ENCODE data around the gene NCK1.

NCK1 gene

DNA sequence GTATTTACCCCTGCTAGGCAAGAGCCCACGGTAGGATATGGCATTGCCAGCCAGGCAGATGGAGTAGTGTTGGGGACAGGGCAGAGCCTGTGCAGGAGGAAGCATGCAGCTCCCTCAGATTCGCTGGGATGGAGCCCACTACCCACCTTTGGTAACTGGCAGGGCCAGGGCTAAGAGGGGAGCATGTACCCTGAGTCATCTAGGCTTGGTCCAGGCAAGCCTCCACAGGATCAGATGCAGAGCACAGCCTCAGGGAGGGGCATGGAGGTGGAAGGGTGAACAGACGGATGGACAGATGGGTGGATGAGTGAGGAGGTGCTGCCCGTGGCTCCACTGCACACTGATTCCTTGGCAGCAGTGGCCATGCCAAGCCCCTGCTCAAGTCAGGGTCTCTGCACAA, 128.8 kb downstream of the NCK1 start:
- TF ChIP-seq, protein P1, sequence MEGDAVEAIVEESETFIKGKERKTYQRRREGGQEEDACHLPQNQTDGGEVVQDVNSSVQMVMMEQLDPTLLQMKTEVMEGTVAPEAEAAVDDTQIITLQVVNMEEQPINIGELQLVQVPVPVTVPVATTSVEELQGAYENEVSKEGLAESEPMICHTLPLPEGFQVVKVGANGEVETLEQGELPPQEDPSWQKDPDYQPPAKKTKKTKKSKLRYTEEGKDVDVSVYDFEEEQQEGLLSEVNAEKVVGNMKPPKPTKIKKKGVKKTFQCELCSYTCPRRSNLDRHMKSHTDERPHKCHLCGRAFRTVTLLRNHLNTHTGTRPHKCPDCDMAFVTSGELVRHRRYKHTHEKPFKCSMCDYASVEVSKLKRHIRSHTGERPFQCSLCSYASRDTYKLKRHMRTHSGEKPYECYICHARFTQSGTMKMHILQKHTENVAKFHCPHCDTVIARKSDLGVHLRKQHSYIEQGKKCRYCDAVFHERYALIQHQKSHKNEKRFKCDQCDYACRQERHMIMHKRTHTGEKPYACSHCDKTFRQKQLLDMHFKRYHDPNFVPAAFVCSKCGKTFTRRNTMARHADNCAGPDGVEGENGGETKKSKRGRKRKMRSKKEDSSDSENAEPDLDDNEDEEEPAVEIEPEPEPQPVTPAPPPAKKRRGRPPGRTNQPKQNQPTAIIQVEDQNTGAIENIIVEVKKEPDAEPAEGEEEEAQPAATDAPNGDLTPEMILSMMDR (IDR thresholded peaks at IDR 0.05; ENCODE audit: extremely low read depth, missing control alignments), result no peak

DNA sequence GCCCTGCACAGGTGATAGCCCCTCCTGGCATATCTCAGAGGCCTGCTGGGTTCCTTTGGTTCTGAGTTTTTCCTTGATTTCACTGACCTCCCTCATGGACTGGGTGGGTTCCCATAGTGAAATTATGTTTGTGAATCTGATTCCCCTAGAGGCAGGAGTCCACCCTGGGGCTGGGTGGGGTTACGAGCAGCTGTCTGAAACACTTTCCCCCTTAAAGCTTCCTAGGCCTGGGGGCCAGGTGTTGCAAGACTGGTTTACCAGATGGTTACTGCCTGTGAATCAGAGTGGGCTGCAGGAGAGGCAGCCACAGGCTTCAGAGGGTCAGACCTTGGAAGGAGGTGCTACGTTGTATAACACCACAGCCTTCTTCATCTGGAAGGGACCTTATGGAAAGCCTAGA, 130.1 kb downstream of the NCK1 start:
- no peak for DNase-seq (ENCODE audit: low spot score)
- TF ChIP-seq, protein P1 (IDR thresholded peaks at IDR 0.05; ENCODE audit: extremely low read depth, missing control alignments), result no peak

More for the DNA sequence above, 128.8 kb downstream of the NCK1 start:
- DNase-seq (ENCODE audit: low spot score), result no peak

DNA sequence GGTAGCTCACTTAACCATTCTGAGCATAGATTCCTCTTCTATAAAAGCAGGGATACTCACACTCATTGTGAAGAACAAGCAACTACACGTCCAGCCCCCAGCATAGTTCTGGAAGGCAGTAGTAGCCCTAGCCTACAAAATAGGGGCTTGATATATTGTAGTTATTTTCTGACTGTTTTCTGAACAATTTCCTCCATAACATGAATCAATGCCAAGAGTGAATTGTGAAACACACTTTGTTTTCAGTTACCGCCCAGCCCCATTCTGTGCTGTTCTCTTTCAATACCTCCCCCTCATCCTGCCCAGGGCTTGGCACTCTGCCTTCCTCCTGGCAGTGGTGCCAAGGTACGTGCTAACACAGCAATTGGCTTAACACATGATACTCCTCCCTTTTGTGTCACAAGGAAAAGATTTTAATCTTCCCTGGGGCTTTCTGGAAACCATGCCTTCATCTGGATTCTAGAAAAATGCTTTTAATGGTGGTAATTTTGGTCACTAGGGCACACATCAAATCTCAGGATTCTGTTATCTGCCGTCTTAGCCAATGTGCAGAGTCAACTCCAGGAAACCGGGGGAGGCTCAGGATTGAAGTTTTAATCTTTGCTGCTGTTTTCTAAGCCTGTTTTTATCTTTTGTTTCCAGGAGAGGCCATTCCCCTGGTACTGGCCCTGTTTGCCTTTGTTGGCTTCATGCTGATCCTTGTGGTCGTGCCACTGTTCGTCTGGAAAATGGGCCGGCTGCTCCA, 132.9 kb downstream of the NCK1 start:
- TF ChIP-seq, protein P1 (IDR thresholded peaks at IDR 0.05; ENCODE audit: extremely low read depth, missing control alignments), result no peak
- DNase-seq (ENCODE audit: low spot score), result no peak

DNA sequence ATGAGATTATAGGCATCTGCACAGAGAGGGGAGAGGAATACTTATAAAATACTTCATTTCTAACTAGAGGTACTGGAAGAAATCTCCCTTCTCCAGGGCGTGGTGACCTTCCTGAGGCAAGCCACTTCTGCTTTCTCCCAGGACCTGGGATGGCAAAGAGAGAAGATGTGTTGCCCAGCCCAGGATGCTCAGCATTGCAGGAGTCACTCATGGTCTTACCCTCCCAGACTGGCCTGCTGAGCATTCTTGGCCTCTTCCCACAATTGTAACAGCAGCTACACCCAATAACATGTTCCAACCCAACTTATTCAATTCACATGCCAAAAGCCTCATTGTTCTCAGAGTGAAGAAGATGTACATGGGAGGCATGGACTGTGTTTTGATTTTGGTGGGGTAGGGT, 133.6 kb downstream of the NCK1 start:
- DNase-seq (ENCODE audit: low spot score), result no peak
- TF ChIP-seq, protein P1 (IDR thresholded peaks at IDR 0.05; ENCODE audit: extremely low read depth, missing control alignments), result no peak

Measured in GM20000 (cell line).